ENCODE results near the gene PSEN2. TPM values are rescaled to one million over a fixed set of nuclear protein-coding genes. Genes with fewer than 3 reads are reported as not detected.
"Not testable (repeated sequence)": the region's sequence is repeated elsewhere in the genome, so short reads cannot be mapped to it uniquely, and the experiment has no call there.

The PSEN2 gene
- total RNA-seq, 2 experiments from 2014 or later = 4.5 to 4.9 TPM

GRCh38 chr1:226832613-226833012 is 37.8 kb upstream of the PSEN2 start:
- POLR2A ChIA-PET = no interaction called here
- no peak overlapping the region for H3K27ac Mint-ChIP-seq
- H3K4me1 Mint-ChIP-seq = peaks cover 6% of the 10 kb centered on the region
- DNase-seq = no peak
- no peak overlapping the region for H3K4me3 Mint-ChIP-seq
- peaks cover 10% of the 10 kb centered on the region for H3K27me3 Mint-ChIP-seq
- CTCF ChIA-PET = no interaction called here
- H3K9me3 Mint-ChIP-seq = no peaks in the 10 kb centered on the region
- H3K36me3 Mint-ChIP-seq (ENCODE audit: low read depth) = no peaks in the 10 kb centered on the region

- H3K36me3 Mint-ChIP-seq (ENCODE audit: low read depth); DNase-seq; POLR2A ChIA-PET; H3K4me1 Mint-ChIP-seq; H3K9me3 Mint-ChIP-seq; H3K4me3 Mint-ChIP-seq; H3K27ac Mint-ChIP-seq; CTCF ChIA-PET: not testable (repeated sequence)
- H3K27me3 Mint-ChIP-seq = peaks cover 10% of the 10 kb centered on the region
Measured at GRCh38 chr1:226834179-226834578, 36.2 kb upstream of the PSEN2 start.

GRCh38 chr1:226835396-226835795 is 35.0 kb upstream of the PSEN2 start:
- H3K4me3 Mint-ChIP-seq; CTCF ChIA-PET; DNase-seq; H3K9me3 Mint-ChIP-seq; H3K36me3 Mint-ChIP-seq (ENCODE audit: low read depth); H3K27ac Mint-ChIP-seq; POLR2A ChIA-PET; H3K4me1 Mint-ChIP-seq: not testable (repeated sequence)
- H3K27me3 Mint-ChIP-seq = peaks cover 10% of the 10 kb centered on the region

GRCh38 chr1:226837966-226838365 is 32.5 kb upstream of the PSEN2 start:
- H3K36me3 Mint-ChIP-seq (ENCODE audit: low read depth); H3K9me3 Mint-ChIP-seq; H3K27me3 Mint-ChIP-seq; DNase-seq; POLR2A ChIA-PET; H3K27ac Mint-ChIP-seq; H3K4me1 Mint-ChIP-seq; CTCF ChIA-PET; H3K4me3 Mint-ChIP-seq: not testable (repeated sequence)

GRCh38 chr1:226838456-226838855 is 32.0 kb upstream of the PSEN2 start:
- H3K9me3 Mint-ChIP-seq = no peaks in the 10 kb centered on the region
- CTCF ChIA-PET = no interaction called here

GRCh38 chr1:226845624-226846023 is 24.8 kb upstream of the PSEN2 start:
- H3K4me3 Mint-ChIP-seq = no peak overlapping the region
- peaks cover 3% of the 10 kb centered on the region for H3K27me3 Mint-ChIP-seq
- H3K4me1 Mint-ChIP-seq = no peaks in the 10 kb centered on the region
- POLR2A ChIA-PET = no interaction called here
- H3K36me3 Mint-ChIP-seq (ENCODE audit: low read depth) = no peaks in the 10 kb centered on the region
- CTCF ChIA-PET = no interaction called here
- no peak for DNase-seq
- H3K27ac Mint-ChIP-seq = no peak overlapping the region
- H3K9me3 Mint-ChIP-seq = no peaks in the 10 kb centered on the region

More at GRCh38 chr1:226838456-226838855, 32.0 kb upstream of the PSEN2 start:
- Mint-ChIP-seq H3K4me3 (no peak overlapping the region), H3K36me3 (ENCODE audit: low read depth) (no peaks in the 10 kb centered on the region), H3K27me3 (peaks cover 6% of the 10 kb centered on the region), H3K27ac (no peak overlapping the region), H3K4me1 (no peaks in the 10 kb centered on the region)
- no peak for DNase-seq
- POLR2A ChIA-PET = no interaction called here

- DNase-seq = no peak
- H3K4me3 Mint-ChIP-seq = no peak overlapping the region
- POLR2A ChIA-PET = no interaction called here
- peaks cover 4% of the 10 kb centered on the region for H3K27me3 Mint-ChIP-seq
- no peaks in the 10 kb centered on the region for H3K9me3 Mint-ChIP-seq
- CTCF ChIA-PET = no interaction called here
- no peak overlapping the region for H3K27ac Mint-ChIP-seq
- no peaks in the 10 kb centered on the region for H3K4me1 Mint-ChIP-seq
- H3K36me3 Mint-ChIP-seq (ENCODE audit: low read depth) = no peaks in the 10 kb centered on the region
Measured at GRCh38 chr1:226846786-226847185, 23.6 kb upstream of the PSEN2 start.

GRCh38 chr1:226854548-226854947 is 15.9 kb upstream of the PSEN2 start:
- H3K9me3 Mint-ChIP-seq; DNase-seq; CTCF ChIA-PET; H3K36me3 Mint-ChIP-seq (ENCODE audit: low read depth); H3K27ac Mint-ChIP-seq; H3K4me1 Mint-ChIP-seq; POLR2A ChIA-PET; H3K4me3 Mint-ChIP-seq: not testable (repeated sequence)
- H3K27me3 Mint-ChIP-seq = peaks cover 12% of the 10 kb centered on the region

GRCh38 chr1:226862890-226863289 is 7.5 kb upstream of the PSEN2 start:
- Mint-ChIP-seq H3K36me3 (ENCODE audit: low read depth) (no peaks in the 10 kb centered on the region), H3K4me1 (peaks cover 11% of the 10 kb centered on the region), H3K27ac (no peak overlapping the region), H3K4me3 (no peak overlapping the region), H3K9me3 (no peaks in the 10 kb centered on the region), H3K27me3 (peaks cover 2% of the 10 kb centered on the region)
- CTCF ChIA-PET = no interaction called here
- no peak for DNase-seq
- POLR2A ChIA-PET = no interaction called here

GRCh38 chr1:226863446-226863845 is 7.0 kb upstream of the PSEN2 start:
- no peaks in the 10 kb centered on the region for H3K9me3 Mint-ChIP-seq
- H3K27ac Mint-ChIP-seq = no peak overlapping the region
- peaks cover 3% of the 10 kb centered on the region for H3K27me3 Mint-ChIP-seq
- ChIA-PET CTCF (no interaction called here), POLR2A (interaction anchor here (2.4 kb wide), 1 partner anchor 20 kb away, joined by 8 read pairs; no protein-coding TSS in a partner anchor)
- no peak overlapping the region for H3K4me3 Mint-ChIP-seq
- no peak for DNase-seq
- H3K36me3 Mint-ChIP-seq (ENCODE audit: low read depth) = no peaks in the 10 kb centered on the region
- H3K4me1 Mint-ChIP-seq = peaks cover 11% of the 10 kb centered on the region

GRCh38 chr1:226864311-226864710 is 6.1 kb upstream of the PSEN2 start:
- ChIA-PET POLR2A (interaction anchor here (2.4 kb wide), 1 partner anchor 19 kb away, joined by 8 read pairs; no protein-coding TSS in a partner anchor), CTCF (interaction anchor here (1.1 kb wide), 1 partner anchor 238 kb away, joined by 3 read pairs; no protein-coding TSS in a partner anchor)
- Mint-ChIP-seq H3K36me3 (ENCODE audit: low read depth) (no peaks in the 10 kb centered on the region), H3K27ac (no peak overlapping the region), H3K4me3 (no peak overlapping the region), H3K9me3 (no peaks in the 10 kb centered on the region), H3K27me3 (peaks cover 7% of the 10 kb centered on the region), H3K4me1 (peaks cover 11% of the 10 kb centered on the region)
- no peak for DNase-seq

GRCh38 chr1:226865590-226865989 is 4.8 kb upstream of the PSEN2 start:
- CTCF ChIA-PET = no interaction called here

GRCh38 chr1:226867461-226868054 is 2.9 kb upstream of the PSEN2 start:
- H3K9me3 Mint-ChIP-seq = no peaks in the 10 kb centered on the region
- H3K27me3 Mint-ChIP-seq = peaks cover 10% of the 10 kb centered on the region
- peaks cover 22% of the 10 kb centered on the region for H3K4me1 Mint-ChIP-seq
- DNase-seq = no peak
- H3K36me3 Mint-ChIP-seq (ENCODE audit: low read depth) = no peaks in the 10 kb centered on the region
- no peak overlapping the region for H3K4me3 Mint-ChIP-seq
- ChIA-PET CTCF (interaction anchor here (0.7 to 1.0 kb wide), 4 partner anchors 15 to 233 kb away, joined by 3 to 4 read pairs (median 3); no protein-coding TSS in a partner anchor), POLR2A (interaction anchor here (0.8 to 1.3 kb wide), 2 partner anchors 15 to 72 kb away, joined by 3 to 5 read pairs; partner anchors contain the start of gene COQ8A)
- H3K27ac Mint-ChIP-seq = no peak overlapping the region

More at GRCh38 chr1:226865590-226865989, 4.8 kb upstream of the PSEN2 start:
- H3K27ac Mint-ChIP-seq = no peak overlapping the region
- H3K9me3 Mint-ChIP-seq = no peaks in the 10 kb centered on the region
- POLR2A ChIA-PET = interaction anchor here (1.4 to 2.4 kb wide), 2 partner anchors 13 to 18 kb away, joined by 3 to 8 read pairs; no protein-coding TSS in a partner anchor
- no peak overlapping the region for H3K4me3 Mint-ChIP-seq
- H3K36me3 Mint-ChIP-seq (ENCODE audit: low read depth) = no peaks in the 10 kb centered on the region
- no peak for DNase-seq
- H3K4me1 Mint-ChIP-seq = peaks cover 19% of the 10 kb centered on the region
- H3K27me3 Mint-ChIP-seq = peaks cover 10% of the 10 kb centered on the region

- H3K27ac Mint-ChIP-seq = no peak overlapping the region
- H3K27me3 Mint-ChIP-seq = peaks cover 10% of the 10 kb centered on the region
- ChIA-PET CTCF (no interaction called here), POLR2A (no interaction called here)
- no peaks in the 10 kb centered on the region for H3K36me3 Mint-ChIP-seq (ENCODE audit: low read depth)
- no peaks in the 10 kb centered on the region for H3K9me3 Mint-ChIP-seq
- no peak overlapping the region for H3K4me3 Mint-ChIP-seq
- peaks cover 13% of the 10 kb centered on the region for H3K4me1 Mint-ChIP-seq
- no peak for DNase-seq
Measured at GRCh38 chr1:226868726-226869125, 1.7 kb upstream of the PSEN2 start.
